Right atrium auricular region (tissue), 2 donors: ENCODE measurements around the gene CYP11A1. TPM values are rescaled to one million over a fixed set of nuclear protein-coding genes. Genes with fewer than 3 reads are reported as not detected.

Source experiments
- DNase-seq: peaks from one replicate; pipeline ENCODE4 v3.0.0-alpha.2; 2019; ENCODE audit warnings: low spot score
- H3K27ac ChIP-seq, 2 donors: fragments of 200-600 bp; sonication (generic); 1 replicate in 1 of 2; 2 replicates in 1 of 2; pipeline ENCODE4 v1.5.1; 2016 to 2019
- H3K27me3 ChIP-seq, 2 donors: fragments of 200-600 bp; sonication (generic); one replicate each; pipeline versions ENCODE4 v1.5.1 to v1.6.0; 2017 to 2019
- H3K36me3 ChIP-seq: fragments of 200-600 bp; sonication (generic); one replicate; pipeline ENCODE4 v1.5.1; 2016
- H3K4me1 ChIP-seq, 2 donors: fragments of 200-600 bp; sonication (generic); one replicate each; pipeline versions ENCODE4 v1.5.1 to v1.6.0; 2017 to 2019
- H3K4me3 ChIP-seq, 2 donors: fragments of 200-600 bp; sonication (generic); 1 replicate in 1 of 2; 2 replicates in 1 of 2; pipeline ENCODE4 v1.5.1; 2017 to 2019; ENCODE audit warnings: mild to moderate bottlenecking in 1 of 2, moderate library complexity in 1 of 2
- H3K9me3 ChIP-seq, 2 donors: fragments of 200-600 bp; sonication (generic); one replicate each; pipeline ENCODE4 v1.5.1; 2019
- total RNA-seq, 2 donors: library from RNA; depleted of rRNA; stranded (reverse); fragments of >200 nt; gene quantifications; one replicate each; pipeline ENCODE4 v1.1.0, GENCODE V29; 2016
- TF ChIP-seq, protein P1 (sequence below), 2 donors: fragments of 200-600 bp; sonication (generic); IDR thresholded peaks; one replicate each; pipeline ENCODE4 v1.5.1; 2019; ENCODE audit warnings: antibody characterized with exemption in 2 of 2

CYP11A1 gene
- total RNA-seq, 2 donors from 2014 or later, result 0.71 to 1.0 TPM

DNA sequence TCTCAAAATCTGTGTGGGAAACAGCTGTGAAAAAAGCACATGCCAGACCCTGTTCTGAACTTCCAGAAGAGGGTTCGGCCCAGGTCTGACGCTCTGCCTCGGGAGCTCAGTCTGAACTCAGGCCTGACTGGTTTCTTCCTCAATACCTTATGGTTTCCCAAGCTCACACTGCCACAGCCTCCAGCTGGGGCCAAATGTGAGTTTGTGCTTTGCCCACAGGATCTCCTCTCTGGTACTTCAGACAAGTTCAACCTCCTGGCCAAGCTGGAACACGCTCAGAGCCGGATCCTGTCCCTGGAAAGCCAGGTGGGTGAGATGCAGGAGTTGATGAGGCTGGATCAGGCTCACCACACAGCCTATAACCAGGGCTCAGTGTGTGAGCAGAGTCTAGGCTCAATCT is 33.8 kb downstream of the CYP11A1 start:
- H3K4me3 ChIP-seq, result no peak overlapping the region
- H3K27me3 ChIP-seq, result no peaks in the 10 kb centered on the region
- TF ChIP-seq, protein P1, sequence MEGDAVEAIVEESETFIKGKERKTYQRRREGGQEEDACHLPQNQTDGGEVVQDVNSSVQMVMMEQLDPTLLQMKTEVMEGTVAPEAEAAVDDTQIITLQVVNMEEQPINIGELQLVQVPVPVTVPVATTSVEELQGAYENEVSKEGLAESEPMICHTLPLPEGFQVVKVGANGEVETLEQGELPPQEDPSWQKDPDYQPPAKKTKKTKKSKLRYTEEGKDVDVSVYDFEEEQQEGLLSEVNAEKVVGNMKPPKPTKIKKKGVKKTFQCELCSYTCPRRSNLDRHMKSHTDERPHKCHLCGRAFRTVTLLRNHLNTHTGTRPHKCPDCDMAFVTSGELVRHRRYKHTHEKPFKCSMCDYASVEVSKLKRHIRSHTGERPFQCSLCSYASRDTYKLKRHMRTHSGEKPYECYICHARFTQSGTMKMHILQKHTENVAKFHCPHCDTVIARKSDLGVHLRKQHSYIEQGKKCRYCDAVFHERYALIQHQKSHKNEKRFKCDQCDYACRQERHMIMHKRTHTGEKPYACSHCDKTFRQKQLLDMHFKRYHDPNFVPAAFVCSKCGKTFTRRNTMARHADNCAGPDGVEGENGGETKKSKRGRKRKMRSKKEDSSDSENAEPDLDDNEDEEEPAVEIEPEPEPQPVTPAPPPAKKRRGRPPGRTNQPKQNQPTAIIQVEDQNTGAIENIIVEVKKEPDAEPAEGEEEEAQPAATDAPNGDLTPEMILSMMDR (IDR thresholded peaks at IDR 0.05), result no peak
- no peaks in the 10 kb centered on the region for H3K36me3 ChIP-seq
- H3K4me1 ChIP-seq, result no peaks in the 10 kb centered on the region
- H3K27ac ChIP-seq, result no peak overlapping the region
- no peaks in the 10 kb centered on the region for H3K9me3 ChIP-seq
- DNase-seq, result no peak

DNA sequence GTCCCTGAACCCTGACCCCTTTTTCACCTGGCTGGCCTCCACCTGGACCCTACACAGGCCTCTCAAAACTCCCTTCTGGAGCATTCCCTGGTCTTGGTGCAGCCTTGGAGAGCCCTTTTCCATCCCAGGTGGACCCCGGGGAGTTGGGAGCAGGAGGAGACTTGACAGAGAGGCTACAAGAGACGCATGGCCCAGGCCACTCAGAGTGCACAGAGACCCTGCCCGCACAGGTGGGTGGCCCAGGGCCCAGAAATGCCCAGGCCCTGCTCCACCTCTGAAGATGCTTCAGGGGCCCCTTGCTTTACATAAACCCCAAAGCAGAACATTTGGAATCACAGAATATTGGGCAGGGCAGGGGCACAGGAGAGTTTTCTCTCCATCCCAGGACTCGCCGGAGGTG is 34.4 kb downstream of the CYP11A1 start:
- TF ChIP-seq, protein P1 (IDR thresholded peaks at IDR 0.05), result no peak
- no peak for DNase-seq
- H3K27me3 ChIP-seq, result no peaks in the 10 kb centered on the region

GRCh38 chr15:74332611-74333010 is 34.8 kb downstream of the CYP11A1 start:
- TF ChIP-seq, protein P1 (IDR thresholded peaks at IDR 0.05), result no peak
- Histone ChIP-seq H3K27me3 (no peaks in the 10 kb centered on the region), H3K36me3 (no peaks in the 10 kb centered on the region), H3K4me3 (no peak overlapping the region), H3K4me1 (no peaks in the 10 kb centered on the region), H3K9me3 (no peaks in the 10 kb centered on the region), H3K27ac (no peak overlapping the region)
- DNase-seq, result no peak

More for the DNA sequence above, 34.4 kb downstream of the CYP11A1 start:
- H3K4me1 ChIP-seq, result no peaks in the 10 kb centered on the region
- H3K9me3 ChIP-seq, result no peaks in the 10 kb centered on the region
- H3K4me3 ChIP-seq, result no peak overlapping the region
- no peaks in the 10 kb centered on the region for H3K36me3 ChIP-seq
- no peak overlapping the region for H3K27ac ChIP-seq

- Histone ChIP-seq H3K4me1 (no peaks in the 10 kb centered on the region), H3K27me3 (no peaks in the 10 kb centered on the region), H3K4me3 (no peak overlapping the region), H3K9me3 (no peaks in the 10 kb centered on the region), H3K36me3 (no peaks in the 10 kb centered on the region), H3K27ac (no peak overlapping the region)
- DNase-seq, result no peak
- TF ChIP-seq, protein P1 (IDR thresholded peaks at IDR 0.05), result no peak
Measured at GRCh38 chr15:74332011-74332410, 35.4 kb downstream of the CYP11A1 start.

- TF ChIP-seq, protein P1 (IDR thresholded peaks at IDR 0.05), result no peak
- DNase-seq, result no peak
- Histone ChIP-seq H3K27me3 (no peaks in the 10 kb centered on the region), H3K4me3 (no peak overlapping the region), H3K36me3 (no peaks in the 10 kb centered on the region), H3K4me1 (no peaks in the 10 kb centered on the region), H3K27ac (no peak overlapping the region), H3K9me3 (no peaks in the 10 kb centered on the region)
Measured at GRCh38 chr15:74330861-74331408, 36.5 kb downstream of the CYP11A1 start.
